WERI-Rb-1 (cell line): ENCODE data around the gene RORC.
"Not testable (repeated sequence)": the region's sequence is repeated elsewhere in the genome, so short reads cannot be mapped to it uniquely, and the experiment has no call there.

Source experiments
- DNase-seq: peaks from one replicate; pipeline ENCODE4 v3.0.0-alpha.2; 2020
- H3K27ac ChIP-seq: fragments of 250-450 bp; sonication (Bioruptor Pico); 2 replicates; pipeline ENCODE4 v1.5.1; 2020; ENCODE audit warnings: mild to moderate bottlenecking, moderate library complexity
- H3K27me3 ChIP-seq: fragments of 250-450 bp; sonication (Bioruptor Pico); 2 replicates; pipeline ENCODE4 v1.5.1; 2021; ENCODE audit warnings: mild to moderate bottlenecking, low read depth, moderate library complexity; ENCODE audit not compliant: insufficient read depth, severe bottlenecking
- H3K36me3 ChIP-seq: fragments of 250-450 bp; sonication (Bioruptor Pico); 2 replicates; pipeline ENCODE4 v1.5.1; 2020; ENCODE audit warnings: mild to moderate bottlenecking, moderate library complexity
- H3K4me3 ChIP-seq: 2 replicates; pipeline ENCODE4 v1.5.1; 2011; ENCODE audit warnings: low read depth, mild to moderate bottlenecking, control low read depth, low read length
- H3K9me3 ChIP-seq: fragments of 250-450 bp; sonication (Bioruptor Pico); 2 replicates; pipeline ENCODE4 v1.5.1; 2021; ENCODE audit warnings: mild to moderate bottlenecking, moderate library complexity; ENCODE audit not compliant: severe bottlenecking
- TF ChIP-seq, protein P1 (sequence below): IDR thresholded peaks from 2 replicates; pipeline ENCODE4 v1.5.1; 2011; ENCODE audit warnings: low read depth, mild to moderate bottlenecking, control low read depth, inconsistent platforms, low read length

The RORC gene

DNA sequence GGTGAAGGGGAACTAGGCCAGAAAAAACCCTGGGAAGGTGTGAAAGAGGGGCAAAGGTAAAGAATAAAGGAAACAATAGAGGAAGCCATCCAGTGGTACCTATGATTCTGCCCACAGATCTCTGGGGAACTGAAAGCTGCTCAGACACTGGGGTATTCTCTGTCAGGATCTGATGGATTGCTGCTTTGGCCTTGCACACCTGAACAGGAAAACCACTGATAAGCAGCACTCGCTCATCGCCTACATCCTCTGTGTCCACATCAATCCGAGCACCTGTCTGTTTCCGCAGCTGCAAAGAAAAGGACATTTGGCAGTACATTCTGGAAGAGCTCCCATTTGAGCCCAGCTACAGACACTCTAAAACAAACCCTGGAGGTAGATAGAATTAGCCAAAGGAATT lies 51.8 kb downstream of the RORC start:
- Histone ChIP-seq H3K36me3 (peaks cover 68% of the 10 kb centered on the region), H3K27ac (no peak overlapping the region), H3K27me3 (no peaks in the 10 kb centered on the region), H3K4me3 (no peak overlapping the region), H3K9me3 (no peaks in the 10 kb centered on the region)
- TF ChIP-seq, protein P1, sequence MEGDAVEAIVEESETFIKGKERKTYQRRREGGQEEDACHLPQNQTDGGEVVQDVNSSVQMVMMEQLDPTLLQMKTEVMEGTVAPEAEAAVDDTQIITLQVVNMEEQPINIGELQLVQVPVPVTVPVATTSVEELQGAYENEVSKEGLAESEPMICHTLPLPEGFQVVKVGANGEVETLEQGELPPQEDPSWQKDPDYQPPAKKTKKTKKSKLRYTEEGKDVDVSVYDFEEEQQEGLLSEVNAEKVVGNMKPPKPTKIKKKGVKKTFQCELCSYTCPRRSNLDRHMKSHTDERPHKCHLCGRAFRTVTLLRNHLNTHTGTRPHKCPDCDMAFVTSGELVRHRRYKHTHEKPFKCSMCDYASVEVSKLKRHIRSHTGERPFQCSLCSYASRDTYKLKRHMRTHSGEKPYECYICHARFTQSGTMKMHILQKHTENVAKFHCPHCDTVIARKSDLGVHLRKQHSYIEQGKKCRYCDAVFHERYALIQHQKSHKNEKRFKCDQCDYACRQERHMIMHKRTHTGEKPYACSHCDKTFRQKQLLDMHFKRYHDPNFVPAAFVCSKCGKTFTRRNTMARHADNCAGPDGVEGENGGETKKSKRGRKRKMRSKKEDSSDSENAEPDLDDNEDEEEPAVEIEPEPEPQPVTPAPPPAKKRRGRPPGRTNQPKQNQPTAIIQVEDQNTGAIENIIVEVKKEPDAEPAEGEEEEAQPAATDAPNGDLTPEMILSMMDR, result no peak
- no peak for DNase-seq

DNA sequence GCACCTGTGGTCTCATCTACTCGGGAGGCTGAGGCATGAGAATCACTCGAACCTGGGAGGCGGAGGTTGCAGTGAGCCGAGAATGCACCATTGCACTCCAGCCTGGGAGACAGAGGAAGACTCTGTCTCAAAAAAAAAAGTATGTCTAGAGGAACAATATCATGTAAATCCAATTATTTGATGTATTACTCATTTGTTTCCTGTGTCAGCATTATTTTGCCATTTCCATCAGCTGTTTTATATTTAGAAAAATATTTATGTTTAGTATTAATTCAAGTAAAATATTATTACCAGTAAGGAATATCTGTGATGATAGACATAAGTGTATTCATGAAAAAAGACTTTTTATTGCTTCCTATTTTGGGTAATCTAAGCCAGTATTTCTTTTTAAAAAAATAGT lies 54.3 kb downstream of the RORC start:
- H3K36me3 ChIP-seq, result peaks cover 83% of the 10 kb centered on the region

DNA sequence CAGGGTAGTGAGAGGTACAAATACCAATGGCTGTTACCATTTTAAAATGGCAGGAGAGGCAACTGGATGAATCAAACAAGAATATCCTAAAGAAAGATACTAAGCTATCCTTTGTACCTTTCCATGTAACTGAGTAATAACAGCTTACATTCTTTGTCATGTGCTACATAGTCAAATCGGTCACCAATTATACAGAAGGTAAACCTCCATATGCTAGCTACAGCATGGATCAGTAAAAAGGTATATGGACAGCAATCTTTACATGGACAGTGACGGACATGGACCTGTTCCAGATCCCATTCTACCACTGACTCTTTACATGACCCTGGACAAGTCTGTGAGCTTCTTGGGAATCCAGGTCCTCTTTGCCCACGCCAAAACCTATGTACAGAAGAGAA lies 54.9 kb downstream of the RORC start:
- Histone ChIP-seq H3K36me3 (peaks cover 78% of the 10 kb centered on the region), H3K9me3 (no peaks in the 10 kb centered on the region), H3K27ac (no peak overlapping the region), H3K27me3 (no peaks in the 10 kb centered on the region), H3K4me3 (no peak overlapping the region)
- TF ChIP-seq, protein P1, result no peak
- DNase-seq, result no peak

More for the DNA sequence above, 54.3 kb downstream of the RORC start:
- Histone ChIP-seq H3K27ac (no peak overlapping the region), H3K9me3 (no peaks in the 10 kb centered on the region), H3K27me3 (no peaks in the 10 kb centered on the region), H3K4me3 (no peak overlapping the region)
- TF ChIP-seq, protein P1, result no peak
- DNase-seq, result no peak

DNA sequence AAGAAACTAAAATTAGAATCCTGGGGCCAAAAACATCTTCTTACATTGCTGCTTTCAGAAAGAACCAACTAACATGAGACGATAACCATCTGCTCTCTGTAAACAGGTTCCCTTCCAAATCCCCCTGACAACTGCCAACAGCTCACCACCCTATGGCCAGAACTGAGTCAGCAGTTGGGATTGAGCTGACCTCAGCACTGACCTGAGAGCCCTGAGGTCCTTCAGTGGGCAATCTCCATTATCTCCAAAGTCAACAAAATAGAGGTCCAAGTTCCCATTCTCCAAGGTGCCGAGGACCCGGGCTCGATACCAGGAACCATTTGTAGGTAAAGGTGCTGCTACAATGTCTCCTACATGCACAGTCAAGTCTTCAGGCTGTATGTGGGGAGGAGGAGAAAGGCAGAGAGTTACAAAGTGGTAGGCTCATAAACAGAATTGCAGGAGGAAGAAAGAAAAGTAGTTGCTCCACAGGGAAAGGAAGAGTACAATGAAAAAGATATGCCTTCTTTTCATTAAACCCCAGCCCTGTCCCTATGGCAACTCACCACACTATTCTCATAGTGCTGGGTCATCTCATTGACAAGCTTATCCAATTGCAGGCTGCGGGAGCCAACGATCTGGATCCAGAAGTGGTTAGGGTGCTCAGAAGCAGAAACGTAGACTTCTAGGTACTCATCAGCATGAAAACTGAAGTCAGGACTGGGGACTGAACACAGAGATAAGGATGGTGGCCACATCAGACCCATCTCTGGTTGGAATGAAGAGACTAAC lies 55.5 kb downstream of the RORC start:
- Histone ChIP-seq H3K36me3 (peaks cover 74% of the 10 kb centered on the region), H3K4me3 (no peak overlapping the region), H3K27me3 (no peaks in the 10 kb centered on the region), H3K27ac (no peak overlapping the region), H3K9me3 (no peaks in the 10 kb centered on the region)
- TF ChIP-seq, protein P1, result no peak
- DNase-seq, result no peak

DNA sequence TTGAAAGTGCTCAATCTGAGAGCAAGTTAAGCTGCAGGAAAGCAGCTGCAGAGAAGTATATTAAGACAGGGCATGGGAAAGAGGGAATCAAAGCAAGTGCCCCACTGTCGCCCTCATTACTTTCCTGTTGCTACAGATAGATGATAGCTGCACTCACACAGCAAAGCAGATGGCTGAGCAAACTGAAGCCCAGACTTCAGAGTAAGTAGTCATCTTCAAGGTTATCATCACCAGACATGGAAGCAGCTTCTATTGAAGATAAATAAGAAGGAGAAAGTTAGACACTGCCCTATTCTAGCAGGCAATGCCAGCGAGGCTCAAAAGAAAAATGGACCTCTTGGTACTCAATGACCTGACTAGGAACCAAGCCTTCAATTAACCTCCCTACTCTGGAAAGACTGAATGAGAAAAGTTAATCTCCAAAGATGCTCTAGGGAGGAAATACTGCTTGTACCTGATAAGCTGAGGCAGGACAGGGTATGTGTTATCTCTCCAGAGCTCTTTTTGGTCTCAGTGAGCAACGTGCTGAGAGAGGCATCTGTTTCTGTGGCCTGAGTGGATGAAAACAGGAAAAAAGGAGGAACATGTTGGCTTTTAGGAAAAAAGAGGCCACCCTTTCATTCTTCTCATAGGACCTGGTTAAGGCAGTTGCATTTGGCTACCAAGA lies 57.2 kb downstream of the RORC start:
- H3K36me3 ChIP-seq, result peaks cover 60% of the 10 kb centered on the region
- H3K27ac ChIP-seq, result no peak overlapping the region
- TF ChIP-seq, protein P1, result no peak
- no peak overlapping the region for H3K4me3 ChIP-seq
- H3K27me3 ChIP-seq, result no peaks in the 10 kb centered on the region
- no peak for DNase-seq
- H3K9me3 ChIP-seq, result peaks cover 3% of the 10 kb centered on the region

DNA sequence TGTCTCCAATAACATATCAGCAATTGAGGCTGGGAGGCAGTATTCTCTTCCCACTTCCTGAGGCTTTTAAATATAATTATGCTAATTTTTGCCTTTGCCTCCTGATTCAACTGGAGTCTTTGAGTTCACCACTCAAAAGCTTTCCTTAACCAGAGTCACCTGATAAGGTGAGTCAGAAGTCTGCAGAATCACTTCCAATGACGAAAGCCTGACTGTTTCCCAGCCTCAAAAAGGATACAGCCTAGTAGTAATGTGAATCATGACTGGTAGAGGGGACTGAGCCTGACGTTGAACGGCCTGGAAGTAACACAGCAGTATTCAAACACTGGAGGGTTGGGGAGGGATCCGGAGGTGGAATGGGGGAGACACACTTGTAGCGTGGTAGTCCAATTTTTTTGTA lies 57.9 kb downstream of the RORC start:
- Histone ChIP-seq H3K27me3 (no peaks in the 10 kb centered on the region), H3K4me3 (no peak overlapping the region), H3K27ac (no peak overlapping the region), H3K9me3 (peaks cover 3% of the 10 kb centered on the region), H3K36me3 (peaks cover 53% of the 10 kb centered on the region)
- TF ChIP-seq, protein P1, result no peak
- no peak for DNase-seq

DNA sequence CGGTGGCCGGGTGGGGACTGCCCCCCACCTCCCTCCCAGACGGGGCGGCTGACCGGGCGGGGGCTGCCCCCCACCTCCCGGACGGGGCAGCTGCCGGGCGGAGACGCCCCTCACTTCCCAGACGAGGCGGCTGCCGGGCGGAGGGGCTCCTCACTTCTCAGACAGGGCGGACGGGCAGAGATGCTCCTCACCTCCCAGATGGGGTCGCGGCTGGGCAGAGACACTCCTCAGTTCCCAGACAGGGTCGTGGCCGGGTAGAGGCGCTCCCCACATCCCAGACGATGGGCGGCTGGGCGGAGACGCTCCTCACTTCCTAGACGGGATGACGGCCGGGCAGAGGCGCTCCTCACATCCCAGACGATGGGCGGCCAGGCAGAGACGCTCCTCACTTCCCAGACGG lies 62.3 kb downstream of the RORC start:
- not testable (repeated sequence) for H3K9me3 ChIP-seq, H3K27ac ChIP-seq, H3K4me3 ChIP-seq, DNase-seq, H3K27me3 ChIP-seq
- H3K36me3 ChIP-seq, result peaks cover 11% of the 10 kb centered on the region

DNA sequence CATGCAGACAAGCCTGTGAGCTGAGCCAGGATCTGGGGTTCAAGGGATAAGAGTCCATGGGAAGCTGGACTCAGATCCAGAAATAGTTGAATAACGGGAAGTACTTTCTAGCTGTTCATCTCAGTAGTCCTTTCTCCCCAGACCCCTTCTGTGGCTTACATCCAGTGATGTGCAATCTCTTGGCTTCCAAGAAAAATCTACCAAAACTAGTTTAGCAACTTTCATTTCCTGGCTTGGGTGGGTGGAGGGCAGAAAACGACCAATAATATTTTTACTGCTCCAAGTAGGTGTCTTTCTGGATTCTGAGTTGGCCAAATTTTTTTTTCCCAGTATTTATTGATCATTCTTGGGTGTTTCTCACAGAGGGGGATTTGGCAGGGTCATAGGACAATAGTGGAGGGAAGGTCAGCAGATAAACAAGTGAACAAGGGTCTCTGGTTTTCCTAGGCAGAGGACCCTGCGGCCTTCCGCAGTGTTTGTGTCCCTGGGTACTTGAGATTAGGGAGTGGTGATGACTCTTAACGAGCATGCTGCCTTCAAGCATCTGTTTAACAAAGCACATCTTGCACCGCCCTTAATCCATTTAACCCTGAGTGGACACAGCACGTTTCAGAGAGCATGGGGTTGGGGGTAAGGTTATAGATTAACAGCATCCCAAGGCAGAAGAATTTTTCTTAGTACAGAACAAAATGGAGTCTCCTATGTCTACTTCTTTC lies 63.1 kb downstream of the RORC start:
- not testable (repeated sequence) for H3K4me3 ChIP-seq

More for the DNA sequence above, 63.1 kb downstream of the RORC start:
- H3K36me3 ChIP-seq, H3K9me3 ChIP-seq, DNase-seq, H3K27me3 ChIP-seq, H3K27ac ChIP-seq: not testable (repeated sequence)
